HG03025 (cell line): ENCODE measurements around the gene SLC2A1.

Source experiments
- ATAC-seq: cut with Tn5 transposase; IDR thresholded peaks from one replicate; pipeline ENCODE4 v1.9.1; 2021; ENCODE audit warnings: mild to moderate bottlenecking, moderate library complexity; ENCODE audit not compliant: unreplicated experiment, low FRiP score

Gene SLC2A1

DNA sequence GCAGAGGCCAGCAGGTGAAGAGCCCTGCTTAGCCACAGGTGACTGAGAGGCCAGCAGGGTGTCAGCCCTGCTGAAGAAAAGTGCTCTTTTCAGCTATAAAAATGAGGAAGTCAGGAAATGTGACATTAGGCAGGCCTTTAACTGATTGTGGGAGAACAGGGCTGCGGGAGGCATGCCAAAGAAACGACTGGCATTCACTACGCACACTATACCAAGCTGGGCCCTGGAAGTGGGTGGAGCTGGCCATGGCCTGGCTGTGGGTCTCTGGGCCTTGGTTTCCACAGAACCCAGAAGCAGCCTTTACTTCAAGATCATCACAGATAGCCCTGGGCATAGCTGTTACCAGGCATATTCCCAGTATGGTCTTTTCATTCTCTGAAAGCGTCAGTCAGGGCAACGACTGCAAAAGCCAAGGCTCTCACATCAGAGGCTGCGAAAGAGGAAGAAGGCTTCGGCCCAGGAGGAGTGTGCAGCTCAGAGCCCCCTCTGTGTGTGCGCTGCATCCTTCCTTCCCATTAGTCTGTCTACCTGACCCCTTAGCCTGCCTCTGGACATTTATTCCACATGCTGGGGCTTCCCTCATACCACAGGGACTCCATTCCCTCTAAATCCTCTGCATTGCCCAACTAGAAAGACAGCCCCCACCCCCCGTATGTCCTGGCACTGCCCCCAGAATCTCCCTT is 14.3 kb downstream of the SLC2A1 start:
- no peak for ATAC-seq

GRCh38 chr1:42943728-42944127 is 14.9 kb downstream of the SLC2A1 start:
- ATAC-seq, result no peak

GRCh38 chr1:42943166-42943565 is 15.5 kb downstream of the SLC2A1 start:
- no peak for ATAC-seq

- no peak for ATAC-seq
Measured at GRCh38 chr1:42942444-42942843, 16.2 kb downstream of the SLC2A1 start.

- ATAC-seq, result no peak
Measured at GRCh38 chr1:42941640-42942330, 16.9 kb downstream of the SLC2A1 start.

DNA sequence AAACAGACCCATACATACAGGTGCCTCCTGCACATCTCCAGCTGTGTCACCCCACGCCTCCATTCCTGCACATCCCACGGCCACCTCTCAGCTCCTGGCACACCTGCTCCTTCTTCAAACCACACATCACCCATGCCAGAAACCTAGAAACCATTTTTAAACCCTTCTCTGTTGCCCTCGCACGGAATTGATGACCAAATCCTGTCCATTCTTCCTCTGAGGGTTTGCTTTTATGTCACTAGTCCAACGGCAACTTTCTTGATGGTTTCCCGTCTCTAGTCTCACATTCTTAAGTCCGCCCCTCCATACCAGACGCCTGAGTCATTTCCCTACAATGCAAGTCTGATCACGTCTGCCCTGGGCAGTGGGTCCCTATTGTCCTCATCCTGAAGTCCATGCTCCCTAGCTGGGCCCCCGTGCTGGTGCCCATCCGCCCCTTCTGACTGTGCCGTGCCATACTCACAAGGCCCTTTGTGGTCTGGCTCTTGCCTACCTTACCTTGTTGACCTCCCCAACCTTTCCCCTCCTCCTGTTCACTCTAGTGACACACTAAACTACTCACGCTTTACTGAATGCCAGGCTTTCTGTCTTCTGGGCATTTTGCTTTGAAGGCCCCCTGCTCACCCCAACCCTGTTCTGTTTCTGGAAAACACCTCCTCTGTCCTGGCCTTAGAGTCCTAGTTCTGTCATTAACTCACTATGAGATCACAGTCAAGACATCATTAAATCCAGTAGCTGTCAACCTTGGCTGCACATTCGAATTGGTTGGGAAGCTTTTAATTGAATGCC is 17.6 kb downstream of the SLC2A1 start:
- ATAC-seq, result no peak

DNA sequence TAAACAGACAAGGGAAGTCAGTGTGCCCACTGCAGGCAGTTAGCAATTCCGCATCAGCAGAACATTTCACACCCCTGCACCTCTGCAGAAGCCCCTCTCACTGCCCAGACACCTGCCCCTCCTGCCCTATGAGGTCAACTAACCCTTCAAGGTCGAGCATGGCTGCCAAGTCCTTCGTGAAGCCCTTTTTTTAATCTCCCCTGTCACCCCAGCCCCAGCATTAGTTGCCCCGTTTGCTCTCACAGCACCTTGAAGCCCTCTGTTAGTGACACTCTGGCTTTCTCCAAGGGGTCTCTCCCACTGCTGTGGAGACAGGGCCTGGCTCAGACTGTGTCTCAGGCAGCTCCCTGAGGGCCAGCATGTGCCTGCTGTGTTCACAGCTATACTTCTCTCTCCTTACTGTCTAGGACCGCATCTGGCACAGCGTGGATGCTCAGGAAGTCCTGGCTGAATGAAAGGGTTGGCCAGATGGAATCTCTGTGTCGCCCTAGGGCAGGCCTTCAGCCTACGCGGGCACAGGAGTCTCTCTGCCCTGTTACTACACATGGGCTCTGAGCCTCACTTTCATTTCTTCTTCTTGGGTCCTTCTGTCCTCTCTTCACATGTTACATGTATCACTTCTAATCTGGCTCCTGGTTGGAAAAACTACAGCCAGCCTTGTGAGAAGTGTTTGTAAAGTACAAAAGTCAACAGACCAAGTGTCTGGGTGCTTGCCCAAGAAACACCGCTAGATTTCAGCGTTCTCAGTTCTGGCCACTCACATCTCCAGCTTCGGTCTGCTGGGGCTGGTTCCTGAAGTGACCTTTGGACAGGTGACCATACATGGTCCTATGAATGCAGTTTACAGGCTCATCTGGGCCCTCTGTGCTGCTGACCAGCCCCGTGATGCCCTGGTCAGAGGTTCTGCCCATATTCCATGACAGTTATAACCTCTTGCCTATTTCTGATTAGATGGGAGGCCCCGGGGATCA is 19.7 kb downstream of the SLC2A1 start:
- no peak for ATAC-seq

- ATAC-seq, result no peak
Measured at GRCh38 chr1:42937836-42938644, 20.6 kb downstream of the SLC2A1 start.

DNA sequence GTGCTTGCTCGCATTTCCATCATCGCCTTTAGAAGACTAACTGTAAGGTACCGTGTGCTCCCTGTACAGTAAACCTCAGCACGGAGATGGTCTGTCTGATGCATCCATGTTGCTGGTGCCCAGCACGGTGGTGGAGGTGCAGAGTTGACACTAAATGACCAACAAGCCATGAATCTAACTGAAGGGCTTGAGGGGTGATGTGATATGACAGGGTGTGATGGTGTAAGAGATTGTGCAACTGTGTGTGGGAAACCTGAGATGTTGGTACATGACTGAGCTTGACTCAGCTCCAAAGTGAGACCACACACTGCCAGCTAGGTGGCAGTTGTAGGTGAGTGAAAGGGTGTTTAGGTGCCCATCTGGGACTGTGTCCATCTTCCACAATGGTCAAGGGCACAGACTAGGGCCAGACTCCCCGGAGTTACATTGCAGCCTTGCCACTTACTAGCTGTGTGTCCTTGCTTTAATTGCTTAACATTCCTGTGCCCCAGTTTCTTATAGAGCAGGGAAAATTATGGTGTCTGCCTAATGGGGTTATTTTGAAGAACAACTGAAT is 21.4 kb downstream of the SLC2A1 start:
- no peak for ATAC-seq

- ATAC-seq, result no peak
Measured at GRCh38 chr1:42936309-42937078, 22.2 kb downstream of the SLC2A1 start.

- ATAC-seq, result no peak
Measured at GRCh38 chr1:42935971-42936308, 22.7 kb downstream of the SLC2A1 start.

DNA sequence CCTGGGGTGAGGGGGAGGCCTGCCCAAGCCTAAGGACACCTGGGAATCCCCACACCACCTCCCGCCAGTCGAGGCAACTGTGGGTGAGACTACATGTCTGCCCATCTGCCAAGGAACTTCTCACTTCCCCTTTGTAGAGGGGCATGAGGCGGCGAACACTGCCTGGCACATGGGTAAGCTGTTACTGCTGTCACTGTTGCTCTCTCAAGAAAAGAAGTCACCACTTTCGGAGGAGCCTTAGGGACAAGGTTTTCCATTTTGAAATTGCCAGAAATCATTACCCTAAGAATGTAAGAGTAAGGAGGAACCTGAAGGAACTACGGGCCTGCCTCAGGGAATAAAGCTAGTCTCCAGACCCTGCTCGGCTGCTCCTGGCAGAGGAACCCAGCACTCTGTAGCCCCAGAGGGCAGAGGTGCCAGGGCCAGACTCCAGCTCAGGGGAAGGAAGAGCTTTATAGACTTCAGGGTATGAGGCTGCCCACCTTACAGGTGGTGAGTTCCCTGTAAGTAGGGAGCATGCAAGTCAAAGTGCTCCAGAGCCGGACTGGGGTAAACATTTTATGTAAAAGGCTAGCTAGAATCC is 23.3 kb downstream of the SLC2A1 start:
- ATAC-seq, result no peak

DNA sequence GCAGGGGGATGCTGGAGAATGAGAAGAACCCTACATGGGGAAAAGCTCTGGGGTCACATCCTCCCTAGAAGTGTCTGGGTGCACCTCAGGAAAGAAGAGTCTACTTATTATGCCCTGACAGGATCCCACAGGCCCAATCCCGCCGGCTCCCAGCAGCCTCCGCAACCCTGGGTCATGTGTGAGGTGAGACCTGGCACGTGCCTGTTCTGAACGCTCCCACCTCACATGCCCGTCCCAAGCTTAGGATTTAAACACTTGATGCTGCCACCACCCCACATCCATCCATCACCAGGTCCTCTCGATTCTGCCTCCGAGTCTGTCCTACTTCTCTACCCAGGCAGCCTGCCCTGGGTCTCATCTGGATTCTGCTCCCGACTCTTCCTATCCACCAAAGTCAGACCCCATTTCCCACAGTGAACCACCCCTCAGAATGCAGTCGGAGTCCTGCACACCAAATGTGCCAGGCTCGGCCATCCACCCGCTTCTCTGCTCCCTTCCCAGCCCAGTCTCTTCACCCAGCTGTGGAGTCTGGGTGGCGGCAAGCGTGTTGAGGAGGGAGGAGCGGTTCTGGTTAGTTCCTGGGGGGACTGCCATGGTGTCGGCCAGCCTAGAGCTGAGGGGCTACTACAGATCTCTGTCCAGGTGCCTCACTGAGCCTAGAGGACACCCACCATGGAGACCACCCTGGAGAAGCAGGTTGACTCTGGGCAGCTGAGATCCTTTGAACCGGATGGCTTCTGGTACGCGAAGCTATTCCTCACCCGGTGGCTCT is 23.9 kb downstream of the SLC2A1 start:
- ATAC-seq, result no peak

DNA sequence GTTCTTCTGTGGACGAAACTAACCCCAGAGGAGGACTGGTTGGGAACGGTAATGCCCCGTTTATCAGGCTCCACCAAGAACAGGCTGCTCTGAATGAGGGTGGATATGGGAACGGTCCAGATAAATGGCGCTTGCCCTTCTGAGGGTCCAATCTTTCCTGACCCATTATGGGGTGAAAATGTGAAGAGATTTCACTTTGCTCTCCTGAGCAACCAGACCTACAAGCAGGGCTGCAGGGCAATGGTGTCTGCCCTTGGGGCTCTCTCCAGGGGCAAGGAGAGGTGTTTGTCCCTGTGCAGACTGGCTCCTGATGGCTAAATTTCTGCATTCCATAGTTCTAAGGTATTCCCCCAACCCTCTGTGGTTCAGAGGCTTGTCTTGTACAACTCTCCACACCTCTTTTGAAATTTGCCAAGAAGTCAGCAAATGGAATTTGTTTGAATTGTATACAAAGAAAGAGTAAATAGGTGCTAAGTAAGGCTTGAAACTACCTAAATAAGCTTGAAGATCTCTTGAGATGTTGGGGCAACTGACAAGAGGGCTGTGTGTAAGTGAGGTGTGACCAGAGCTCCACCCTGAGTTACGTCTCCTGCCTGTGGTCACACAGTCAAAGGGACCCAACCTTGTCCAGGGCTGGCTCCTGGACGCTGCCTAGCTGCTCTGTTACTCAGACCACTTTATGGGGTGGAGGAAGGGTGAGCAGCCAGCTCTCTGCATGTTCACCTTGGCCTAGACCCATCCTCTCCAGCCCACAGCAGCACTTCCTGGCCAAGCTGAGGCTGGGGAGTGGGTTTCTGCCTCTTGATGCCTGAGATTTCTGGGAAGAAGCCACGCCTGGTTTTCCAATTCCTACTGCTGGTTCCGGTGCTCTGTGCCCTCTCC is 24.8 kb downstream of the SLC2A1 start:
- ATAC-seq, result no peak

DNA sequence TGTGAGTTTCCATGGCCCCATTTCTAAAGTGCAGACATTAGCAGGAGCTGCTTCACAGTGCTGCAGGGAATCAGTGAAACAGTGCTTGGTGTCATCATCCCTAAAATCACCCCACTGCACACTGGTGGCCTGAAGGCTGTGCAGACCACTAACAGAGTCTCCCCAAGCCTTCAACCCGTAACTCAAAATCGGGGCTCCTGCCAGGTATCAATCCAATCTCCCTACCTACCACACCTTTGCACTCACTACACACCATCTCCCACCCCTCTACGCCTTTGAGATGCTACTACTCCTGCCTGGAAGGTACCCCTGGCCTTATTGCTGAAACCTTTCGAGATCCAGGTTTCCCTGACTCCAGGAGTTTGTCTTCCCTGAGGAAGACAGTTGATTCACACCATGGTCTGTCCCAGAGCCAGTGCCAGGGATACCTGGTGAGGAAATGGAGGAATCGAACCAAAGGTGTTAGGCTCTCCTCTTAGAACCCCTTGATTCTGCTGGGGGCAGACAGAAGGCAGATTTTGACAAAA is 25.5 kb downstream of the SLC2A1 start:
- ATAC-seq, result no peak

DNA sequence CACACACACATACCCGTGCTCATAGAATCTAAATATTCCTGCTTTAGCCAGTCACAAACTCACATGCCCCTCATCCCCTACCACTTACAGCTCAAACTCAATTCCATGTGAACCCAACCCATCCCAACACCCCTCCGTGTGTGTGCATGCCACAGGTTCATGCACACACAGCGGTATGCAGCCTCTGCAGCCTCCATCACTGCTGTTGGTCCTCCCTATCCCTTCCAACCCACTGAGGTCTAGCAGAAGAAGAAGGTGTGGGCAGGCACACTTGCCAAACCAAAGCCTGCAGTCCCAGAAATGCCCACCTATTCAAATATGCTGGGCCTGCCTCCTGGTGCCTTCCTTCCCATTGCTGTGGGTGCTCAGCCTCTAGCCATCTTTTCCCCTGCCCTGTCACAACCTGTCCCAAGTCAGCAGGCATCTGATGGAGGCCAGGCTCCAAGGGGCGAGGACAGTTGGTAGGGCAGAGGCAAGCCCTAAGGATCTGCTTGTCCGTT is 26.2 kb downstream of the SLC2A1 start:
- ATAC-seq, result no peak
